ENCODE measurements around the gene COG5.

GRCh38 chr7:107494884-107495283 lies 68.8 kb downstream of the COG5 start:
- TF ChIP-seq, protein P1, sequence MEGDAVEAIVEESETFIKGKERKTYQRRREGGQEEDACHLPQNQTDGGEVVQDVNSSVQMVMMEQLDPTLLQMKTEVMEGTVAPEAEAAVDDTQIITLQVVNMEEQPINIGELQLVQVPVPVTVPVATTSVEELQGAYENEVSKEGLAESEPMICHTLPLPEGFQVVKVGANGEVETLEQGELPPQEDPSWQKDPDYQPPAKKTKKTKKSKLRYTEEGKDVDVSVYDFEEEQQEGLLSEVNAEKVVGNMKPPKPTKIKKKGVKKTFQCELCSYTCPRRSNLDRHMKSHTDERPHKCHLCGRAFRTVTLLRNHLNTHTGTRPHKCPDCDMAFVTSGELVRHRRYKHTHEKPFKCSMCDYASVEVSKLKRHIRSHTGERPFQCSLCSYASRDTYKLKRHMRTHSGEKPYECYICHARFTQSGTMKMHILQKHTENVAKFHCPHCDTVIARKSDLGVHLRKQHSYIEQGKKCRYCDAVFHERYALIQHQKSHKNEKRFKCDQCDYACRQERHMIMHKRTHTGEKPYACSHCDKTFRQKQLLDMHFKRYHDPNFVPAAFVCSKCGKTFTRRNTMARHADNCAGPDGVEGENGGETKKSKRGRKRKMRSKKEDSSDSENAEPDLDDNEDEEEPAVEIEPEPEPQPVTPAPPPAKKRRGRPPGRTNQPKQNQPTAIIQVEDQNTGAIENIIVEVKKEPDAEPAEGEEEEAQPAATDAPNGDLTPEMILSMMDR (IDR thresholded peaks at IDR 0.05), result no peak
- TF ChIP-seq POLR2A (IDR thresholded peaks at IDR 0.05), result no peak
